Effector memory CD4-positive, alpha-beta T cell (primary cell): ENCODE measurements around the gene BPIFB2.

Source experiments
- DNase-seq, 3 donors: peaks; one replicate each; pipeline ENCODE4 v3.0.0-alpha.2; 2020
- H3K27ac ChIP-seq: 2 replicates; pipeline ENCODE4 v1.7.0; 2013; ENCODE audit warnings: mild to moderate bottlenecking, low read length, moderate library complexity; ENCODE audit not compliant: insufficient read depth, poor library complexity, severe bottlenecking
- H3K27me3 ChIP-seq: replicated peaks from 2 replicates; pipeline ENCODE4 v1.7.0; 2013; ENCODE audit warnings: mild to moderate bottlenecking, low read length; ENCODE audit not compliant: insufficient read depth, control insufficient read depth, poor library complexity, severe bottlenecking
- H3K36me3 ChIP-seq: 2 replicates; pipeline ENCODE4 v1.7.0; 2013; ENCODE audit warnings: mild to moderate bottlenecking, low read length, moderate library complexity; ENCODE audit not compliant: control insufficient read depth, insufficient read depth
- H3K4me1 ChIP-seq: 2 replicates; pipeline ENCODE4 v1.7.0; 2013; ENCODE audit warnings: low read length, mild to moderate bottlenecking; ENCODE audit not compliant: control insufficient read depth, insufficient read depth, poor library complexity, severe bottlenecking
- H3K4me3 ChIP-seq: 2 replicates; pipeline ENCODE4 v1.7.0; 2013; ENCODE audit warnings: low read length, low read depth, mild to moderate bottlenecking; ENCODE audit not compliant: insufficient read depth, poor library complexity, severe bottlenecking
- H3K9me3 ChIP-seq: 2 replicates; pipeline ENCODE4 v1.7.0; 2013; ENCODE audit warnings: mild to moderate bottlenecking, low read length, moderate library complexity; ENCODE audit not compliant: control insufficient read depth

BPIFB2 gene

DNA sequence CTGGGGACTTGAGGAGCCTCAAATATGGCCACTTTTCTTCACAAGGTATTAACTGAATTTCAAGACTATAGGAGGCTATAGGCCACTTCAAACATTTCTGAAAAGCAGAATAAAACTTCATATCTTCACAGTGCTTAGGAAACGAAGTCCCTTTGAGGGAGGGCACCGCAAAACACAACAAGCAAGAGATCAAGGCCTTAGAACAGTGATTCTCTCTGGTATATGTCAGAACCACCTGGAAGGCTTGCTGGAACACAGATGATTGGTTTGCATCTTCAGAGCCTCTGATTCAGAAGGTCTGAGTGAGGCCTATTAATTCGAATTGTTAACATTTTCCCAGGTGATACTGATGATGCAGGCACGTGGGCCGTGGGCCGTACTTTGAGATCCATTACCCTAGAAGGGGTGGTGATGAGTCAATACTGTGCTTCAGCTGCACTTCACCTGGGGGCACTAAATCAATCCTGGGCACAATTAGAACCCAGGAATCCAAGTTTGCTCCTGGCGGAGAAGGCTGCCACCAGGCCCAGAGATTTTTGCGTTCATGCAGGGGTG lies 13.9 kb upstream of the BPIFB2 start:
- no peaks in the 10 kb centered on the region for H3K27me3 ChIP-seq
- no peaks in the 10 kb centered on the region for H3K36me3 ChIP-seq
- H3K27ac ChIP-seq, result no peak overlapping the region
- H3K4me3 ChIP-seq, result no peak overlapping the region
- DNase-seq, result no peak
- no peaks in the 10 kb centered on the region for H3K4me1 ChIP-seq
- H3K9me3 ChIP-seq, result no peaks in the 10 kb centered on the region

GRCh38 chr20:32995802-32996201 lies 11.7 kb upstream of the BPIFB2 start:
- Histone ChIP-seq H3K36me3 (no peaks in the 10 kb centered on the region), H3K4me3 (no peak overlapping the region), H3K27ac (no peak overlapping the region), H3K27me3 (no peaks in the 10 kb centered on the region), H3K4me1 (no peaks in the 10 kb centered on the region), H3K9me3 (no peaks in the 10 kb centered on the region)
- no peak for DNase-seq

DNA sequence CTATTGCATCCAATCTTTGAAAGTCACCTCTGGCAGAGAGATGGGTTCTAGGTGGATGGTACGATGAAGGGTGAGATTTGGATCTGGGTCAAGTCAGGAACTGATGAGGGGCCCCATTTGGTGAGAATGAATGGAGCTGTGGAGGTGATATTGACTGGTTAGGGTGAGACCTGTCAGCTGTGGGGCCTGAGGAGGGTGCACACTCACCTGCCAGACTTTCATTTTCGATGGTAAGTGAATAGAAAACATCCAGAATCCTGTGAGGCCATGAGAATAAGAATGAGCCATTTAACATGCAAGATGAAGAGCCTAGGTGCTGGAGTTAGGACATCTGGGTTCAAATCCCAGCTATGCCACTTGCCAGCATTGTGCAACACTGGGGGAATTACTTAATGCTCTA lies 10.1 kb upstream of the BPIFB2 start:
- H3K27ac ChIP-seq, result no peak overlapping the region
- H3K4me3 ChIP-seq, result no peak overlapping the region
- no peak for DNase-seq
- no peaks in the 10 kb centered on the region for H3K9me3 ChIP-seq
- H3K27me3 ChIP-seq, result no peaks in the 10 kb centered on the region
- no peaks in the 10 kb centered on the region for H3K36me3 ChIP-seq
- H3K4me1 ChIP-seq, result no peaks in the 10 kb centered on the region

DNA sequence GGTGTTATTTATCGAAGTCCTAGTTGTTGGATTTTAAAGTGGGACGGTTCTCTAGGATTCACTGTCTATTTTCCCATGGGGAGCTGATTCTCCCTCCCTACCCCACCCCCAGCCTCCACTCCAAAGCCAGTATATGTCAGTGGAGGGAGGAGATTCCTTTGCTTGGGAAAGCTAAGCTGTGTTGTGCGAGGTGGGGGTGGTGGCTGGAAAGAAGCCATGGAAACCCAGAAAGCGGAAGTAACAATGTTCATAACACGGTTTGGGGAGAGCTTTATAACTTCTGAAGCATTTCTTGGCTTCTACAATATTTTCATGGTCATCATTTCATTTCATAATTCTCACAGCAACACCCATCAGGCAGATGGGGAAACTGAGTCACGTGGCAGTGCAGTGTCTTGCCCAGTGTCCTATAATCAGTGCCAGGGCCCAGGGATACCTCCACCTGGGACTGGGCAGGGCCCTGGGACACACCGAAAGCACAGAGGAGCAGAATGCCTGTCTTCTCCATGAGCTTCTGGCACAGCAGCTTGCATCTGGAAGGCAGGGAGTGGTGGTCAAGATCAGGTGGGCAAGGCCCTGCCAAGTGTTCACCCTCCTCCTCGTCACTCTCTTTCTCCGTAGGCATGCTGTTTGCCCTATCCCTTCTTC lies 7.8 kb upstream of the BPIFB2 start:
- Histone ChIP-seq H3K36me3 (no peaks in the 10 kb centered on the region), H3K27ac (no peak overlapping the region), H3K4me1 (no peaks in the 10 kb centered on the region), H3K27me3 (no peaks in the 10 kb centered on the region), H3K9me3 (no peaks in the 10 kb centered on the region), H3K4me3 (no peak overlapping the region)
- DNase-seq, result no peak

DNA sequence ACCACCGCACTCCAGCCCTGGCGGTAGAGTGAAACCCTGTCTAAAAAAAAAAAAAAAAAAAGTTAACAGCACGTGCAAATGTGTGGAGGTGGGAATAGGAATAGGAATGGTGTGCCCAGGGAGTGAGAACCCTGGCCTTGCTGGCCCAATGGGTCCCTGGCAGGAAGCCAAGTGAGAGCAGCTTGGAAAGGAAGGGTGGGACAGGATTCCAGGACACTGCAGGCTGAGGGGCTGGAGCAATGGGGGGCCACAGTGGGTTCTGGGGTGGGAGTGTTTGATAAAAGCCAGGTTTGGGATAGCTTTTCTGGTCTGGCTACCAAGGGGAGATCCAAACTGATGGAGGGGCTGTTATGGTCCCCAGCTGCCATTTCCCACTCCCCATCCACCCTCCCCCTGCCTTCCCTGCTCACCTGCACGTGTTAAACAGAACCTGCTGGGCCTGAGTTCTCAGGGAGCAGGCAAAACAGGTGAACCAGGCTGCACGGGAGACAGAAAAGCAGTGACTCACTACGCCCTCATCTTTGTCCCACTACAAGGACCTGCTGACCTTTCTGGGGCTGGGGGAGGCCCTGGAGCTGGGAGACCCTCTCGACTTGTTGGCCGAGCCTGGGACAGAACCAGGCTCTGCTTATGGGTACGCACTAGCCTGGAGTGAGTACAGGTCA lies 6.6 kb upstream of the BPIFB2 start:
- H3K4me3 ChIP-seq, result no peak overlapping the region
- H3K9me3 ChIP-seq, result no peaks in the 10 kb centered on the region
- no peak for DNase-seq
- no peaks in the 10 kb centered on the region for H3K27me3 ChIP-seq
- no peaks in the 10 kb centered on the region for H3K36me3 ChIP-seq
- H3K4me1 ChIP-seq, result no peaks in the 10 kb centered on the region
- H3K27ac ChIP-seq, result no peak overlapping the region

- H3K4me1 ChIP-seq, result no peaks in the 10 kb centered on the region
- no peaks in the 10 kb centered on the region for H3K9me3 ChIP-seq
- no peaks in the 10 kb centered on the region for H3K36me3 ChIP-seq
- no peaks in the 10 kb centered on the region for H3K27me3 ChIP-seq
- H3K4me3 ChIP-seq, result no peak overlapping the region
- DNase-seq, result no peak
- H3K27ac ChIP-seq, result no peak overlapping the region
These were observed 5.3 kb upstream of the BPIFB2 start for GRCh38 chr20:33002087-33002808.

DNA sequence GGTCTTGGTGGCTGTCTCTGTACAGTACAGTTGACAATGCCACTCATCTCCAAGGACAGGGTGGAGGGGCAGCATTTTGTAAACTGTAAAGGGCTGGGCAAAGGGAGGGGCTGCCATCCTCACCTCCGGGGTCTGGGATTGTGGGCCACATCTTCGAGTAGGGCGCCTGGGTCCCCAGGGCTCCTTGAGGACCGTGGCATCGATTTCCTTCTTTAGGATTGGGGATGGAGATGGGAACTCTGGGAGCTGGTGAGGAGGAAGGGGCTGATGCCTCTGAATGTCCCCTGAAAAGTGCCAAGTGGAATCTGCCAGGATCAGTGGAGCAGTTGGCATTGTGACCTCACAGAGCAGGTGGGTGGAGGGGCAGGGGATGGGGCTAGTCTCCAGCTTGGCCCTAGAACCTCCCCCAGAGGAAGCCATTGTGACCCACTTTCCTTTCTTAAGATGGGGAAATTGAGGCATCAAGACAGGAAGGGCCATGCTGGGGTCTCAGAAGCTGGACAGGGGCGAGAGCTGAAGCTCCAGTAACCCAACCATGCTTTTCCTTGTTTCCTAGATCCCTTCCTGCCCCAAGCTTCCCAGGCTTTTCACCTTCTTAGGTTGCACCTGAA lies 3.3 kb upstream of the BPIFB2 start, which contains the start of gene SUN5:
TSS of gene SUN5 (minus strand) at position 293 of the 611 bp plus-strand sequence. CDS start at position 200, 93 bp downstream.
- Histone ChIP-seq H3K4me1 (no peaks in the 10 kb centered on the region), H3K4me3 (no peak within 1 kb of the TSS), H3K27me3 (no peaks in the 10 kb centered on the region), H3K9me3 (no peaks in the 10 kb centered on the region), H3K36me3 (no peaks in the 10 kb centered on the region), H3K27ac (no peak within 1 kb of the TSS)
- DNase-seq, result no peak

- Histone ChIP-seq H3K27ac (no peak overlapping the region), H3K36me3 (no peaks in the 10 kb centered on the region), H3K4me1 (no peaks in the 10 kb centered on the region), H3K27me3 (no peaks in the 10 kb centered on the region), H3K9me3 (no peaks in the 10 kb centered on the region), H3K4me3 (no peak overlapping the region)
- DNase-seq, result no peak
These were observed 2.4 kb upstream of the BPIFB2 start for GRCh38 chr20:33005132-33005566.

- DNase-seq, result no peak
- H3K4me1 ChIP-seq, result no peaks in the 10 kb centered on the region
- no peak overlapping the region for H3K4me3 ChIP-seq
- no peaks in the 10 kb centered on the region for H3K27me3 ChIP-seq
- no peak overlapping the region for H3K27ac ChIP-seq
- H3K36me3 ChIP-seq, result no peaks in the 10 kb centered on the region
- H3K9me3 ChIP-seq, result no peaks in the 10 kb centered on the region
These were observed 1.4 kb upstream of the BPIFB2 start for GRCh38 chr20:33005908-33006775.
